Measurements from ENCODE around the gene SPINK8.

DNA sequence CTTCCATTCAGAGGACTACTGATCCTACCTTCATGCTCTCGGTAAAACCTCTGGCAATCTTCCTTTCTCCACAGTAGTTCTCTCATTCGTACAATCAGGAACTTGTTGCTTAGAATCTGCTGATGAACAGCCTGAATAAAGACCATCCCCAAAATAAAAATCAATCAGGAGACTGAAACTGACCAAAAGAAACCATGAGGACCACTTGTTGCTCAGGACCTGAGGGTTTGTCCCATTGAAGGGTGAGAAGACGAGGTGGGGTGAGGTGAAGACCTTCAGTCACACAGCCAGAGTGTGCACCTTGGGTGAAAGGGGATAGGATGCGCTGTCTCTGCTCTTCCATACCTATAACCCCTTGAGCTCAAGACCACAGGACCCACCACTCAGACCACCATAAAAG is 36.8 kb downstream of the SPINK8 start:
- no peak for TF ChIP-seq CTCF (IDR thresholded peaks at IDR 0.05)
- no peak for TF ChIP-seq POLR2A (IDR thresholded peaks at IDR 0.05)

All from right lobe of liver (tissue), 4 donors.